ENCODE data around the gene RHBDF1. TPM values are rescaled to one million over a fixed set of nuclear protein-coding genes. Genes with fewer than 3 reads are reported as not detected.
"Not testable (repeated sequence)": the region's sequence is repeated elsewhere in the genome, so short reads cannot be mapped to it uniquely, and the experiment has no call there.

RHBDF1 gene
- total and polyA plus RNA-seq, 3 experiments from 2014 or later, result 0.53 to 0.59 TPM; not detected in 1

- H3K4me3 ChIP-seq (ENCODE audit: low read length), result no peak overlapping the region
- no peaks in the 10 kb centered on the region for H3K27me3 ChIP-seq (ENCODE audit: insufficient read depth, low read length, poor library complexity, severe bottlenecking)
- peak overlapping the region; percentile 43 to 98 (median 62) for H3K4me3 Mint-ChIP-seq
- H3K27ac Mint-ChIP-seq, result peak overlapping the region in 3 of 8 donors; percentile 50 to 66 (median 51)
- peaks cover 15% of the 10 kb centered on the region for H3K4me1 ChIP-seq (ENCODE audit: insufficient read depth, low read length)
- ChIA-PET POLR2A (no interaction called here), CTCF (no interaction called here)
- H3K27me3 Mint-ChIP-seq, result no peaks in the 10 kb centered on the region
- peaks cover 0 to 48% (median 8%) of the 10 kb centered on the region in 3 donors for H3K36me3 Mint-ChIP-seq
- peaks cover 10% of the 10 kb centered on the region for H3K36me3 ChIP-seq (ENCODE audit: insufficient read depth, low read length)
- DNase-seq, result no peak
- H3K9me3 ChIP-seq (ENCODE audit: low read length), result no peaks in the 10 kb centered on the region
- H3K4me1 Mint-ChIP-seq, result peaks cover 33 to 45% (median 34%) of the 10 kb centered on the region in 3 donors
- H3K9me3 Mint-ChIP-seq, result no peaks in the 10 kb centered on the region
- H3K27ac ChIP-seq (ENCODE audit: low read depth, low read length), result no peak overlapping the region
Measured at GRCh38 chr16:50769-51591, 21.5 kb downstream of the RHBDF1 start.

DNA sequence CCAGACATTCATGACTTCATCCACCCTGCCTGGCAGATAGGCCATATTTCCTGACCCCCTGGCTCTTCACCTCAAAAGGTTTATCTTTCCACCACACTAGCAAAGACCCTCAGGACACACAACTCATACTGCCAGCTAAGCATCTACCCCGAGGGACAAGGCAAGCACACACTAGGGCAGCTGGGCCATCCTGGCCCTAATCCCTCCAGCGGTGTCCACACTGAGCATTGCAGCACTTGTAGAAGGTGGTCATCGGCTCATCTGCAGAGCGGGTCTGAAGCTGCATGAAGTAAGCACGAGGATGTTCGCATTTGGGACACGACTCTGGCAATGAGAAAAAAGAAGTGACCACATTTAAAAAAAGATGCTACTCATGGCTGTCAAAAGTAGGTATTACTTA lies 25.2 kb downstream of the RHBDF1 start:
- peaks cover 13% of the 10 kb centered on the region for H3K4me1 ChIP-seq (ENCODE audit: insufficient read depth, low read length)
- Mint-ChIP-seq H3K36me3 (peaks cover 0 to 70% (median 20%) of the 10 kb centered on the region in 3 donors), H3K4me1 (peaks cover 28 to 38% (median 35%) of the 10 kb centered on the region in 3 donors), H3K4me3 (no peak overlapping the region), H3K27ac (peak overlapping the region in 1 of 8 donors; percentile 63), H3K9me3 (no peaks in the 10 kb centered on the region), H3K27me3 (no peaks in the 10 kb centered on the region)
- no peaks in the 10 kb centered on the region for H3K9me3 ChIP-seq (ENCODE audit: low read length)
- H3K27me3 ChIP-seq (ENCODE audit: insufficient read depth, low read length, poor library complexity, severe bottlenecking), result no peaks in the 10 kb centered on the region
- ChIA-PET POLR2A (no interaction called here), CTCF (no interaction called here)
- no peak overlapping the region for H3K27ac ChIP-seq (ENCODE audit: low read depth, low read length)
- H3K4me3 ChIP-seq (ENCODE audit: low read length), result no peak overlapping the region
- H3K36me3 ChIP-seq (ENCODE audit: insufficient read depth, low read length), result peaks cover 22% of the 10 kb centered on the region
- DNase-seq, result no peak

GRCh38 chr16:46510-46909 lies 25.9 kb downstream of the RHBDF1 start:
- H3K27me3 ChIP-seq (ENCODE audit: insufficient read depth, low read length, poor library complexity, severe bottlenecking); H3K4me1 ChIP-seq (ENCODE audit: insufficient read depth, low read length); H3K9me3 Mint-ChIP-seq; H3K4me3 ChIP-seq (ENCODE audit: low read length); H3K27me3 Mint-ChIP-seq; H3K9me3 ChIP-seq (ENCODE audit: low read length); POLR2A ChIA-PET; H3K4me3 Mint-ChIP-seq; H3K27ac Mint-ChIP-seq; H3K27ac ChIP-seq (ENCODE audit: low read depth, low read length); DNase-seq: not testable (repeated sequence)
- peaks cover 32 to 38% (median 36%) of the 10 kb centered on the region in 3 donors for H3K4me1 Mint-ChIP-seq
- CTCF ChIA-PET, result interaction anchor here (1.1 kb wide), 1 partner anchor 19 kb away, joined by 4 read pairs; no protein-coding TSS in a partner anchor
- peaks cover 0 to 75% (median 20%) of the 10 kb centered on the region in 3 donors for H3K36me3 Mint-ChIP-seq
- peaks cover 22% of the 10 kb centered on the region for H3K36me3 ChIP-seq (ENCODE audit: insufficient read depth, low read length)

- DNase-seq, result no peak
- no peak overlapping the region for H3K27ac Mint-ChIP-seq
- H3K27me3 ChIP-seq (ENCODE audit: insufficient read depth, low read length, poor library complexity, severe bottlenecking), result no peaks in the 10 kb centered on the region
- H3K27me3 Mint-ChIP-seq, result no peaks in the 10 kb centered on the region
- H3K36me3 ChIP-seq (ENCODE audit: insufficient read depth, low read length), result peaks cover 22% of the 10 kb centered on the region
- H3K4me3 ChIP-seq (ENCODE audit: low read length), result no peak overlapping the region
- CTCF ChIA-PET, result interaction anchor here (1.1 kb wide), 1 partner anchor 52 kb away, joined by 3 read pairs; no protein-coding TSS in a partner anchor
- no peaks in the 10 kb centered on the region for H3K9me3 Mint-ChIP-seq
- peaks cover 27 to 28% (median 28%) of the 10 kb centered on the region in 3 donors for H3K4me1 Mint-ChIP-seq
- H3K36me3 Mint-ChIP-seq, result peaks cover 0 to 67% (median 20%) of the 10 kb centered on the region in 3 donors
- POLR2A ChIA-PET, result no interaction called here
- H3K27ac ChIP-seq (ENCODE audit: low read depth, low read length), result no peak overlapping the region
- H3K4me3 Mint-ChIP-seq, result peak overlapping the region in 1 of 7 donors; percentile 40
- no peaks in the 10 kb centered on the region for H3K9me3 ChIP-seq (ENCODE audit: low read length)
- no peaks in the 10 kb centered on the region for H3K4me1 ChIP-seq (ENCODE audit: insufficient read depth, low read length)
Measured at GRCh38 chr16:45454-45853, 27.0 kb downstream of the RHBDF1 start.

- DNase-seq, result no peak
- Histone ChIP-seq H3K4me3 (ENCODE audit: low read length) (no peak overlapping the region), H3K36me3 (ENCODE audit: insufficient read depth, low read length) (peaks cover 22% of the 10 kb centered on the region), H3K9me3 (ENCODE audit: low read length) (no peaks in the 10 kb centered on the region), H3K27me3 (ENCODE audit: insufficient read depth, low read length, poor library complexity, severe bottlenecking) (no peaks in the 10 kb centered on the region), H3K27ac (ENCODE audit: low read depth, low read length) (no peak overlapping the region), H3K4me1 (ENCODE audit: insufficient read depth, low read length) (no peaks in the 10 kb centered on the region)
- Mint-ChIP-seq H3K4me1 (peaks cover 25 to 33% (median 29%) of the 10 kb centered on the region in 3 donors), H3K9me3 (no peaks in the 10 kb centered on the region), H3K27me3 (no peaks in the 10 kb centered on the region), H3K36me3 (peaks cover 0 to 63% (median 17%) of the 10 kb centered on the region in 3 donors), H3K27ac (peak overlapping the region in 1 of 8 donors; percentile 11), H3K4me3 (no peak overlapping the region)
- CTCF ChIA-PET, result interaction anchor here (0.7 to 1.1 kb wide), 2 partner anchors 52 to 962 kb away, joined by 3 to 4 read pairs; no protein-coding TSS in a partner anchor
- POLR2A ChIA-PET, result interaction anchor here (0.6 kb wide), 1 partner anchor 9 kb away, joined by 3 read pairs; the partner anchor contains the start of genes POLR3K and SNRNP25
Measured at GRCh38 chr16:44655-45054, 27.8 kb downstream of the RHBDF1 start.

DNA sequence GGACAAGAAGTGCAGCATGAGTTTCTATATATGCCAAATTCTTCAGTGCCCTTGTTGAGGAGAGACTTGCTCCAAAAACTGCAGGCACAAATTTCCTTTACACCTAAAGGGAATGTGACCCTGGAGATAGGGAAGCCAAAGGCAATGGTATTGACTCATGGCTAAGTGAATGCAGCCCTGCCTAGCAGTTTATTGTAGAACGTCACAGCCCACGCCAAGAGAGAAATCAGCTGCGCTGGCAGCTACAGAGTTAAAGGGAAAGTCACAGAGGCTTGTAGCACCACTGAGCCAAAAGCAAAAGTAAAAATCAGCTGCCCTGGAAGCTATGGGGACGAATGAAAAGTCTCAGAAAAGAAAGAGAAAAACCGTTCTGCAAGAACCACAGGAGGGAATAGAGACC lies 29.1 kb downstream of the RHBDF1 start:
- no peak for DNase-seq
- H3K4me1 ChIP-seq (ENCODE audit: insufficient read depth, low read length), result peaks cover 12% of the 10 kb centered on the region
- H3K9me3 ChIP-seq (ENCODE audit: low read length), result no peaks in the 10 kb centered on the region
- no peaks in the 10 kb centered on the region for H3K27me3 ChIP-seq (ENCODE audit: insufficient read depth, low read length, poor library complexity, severe bottlenecking)
- CTCF ChIA-PET, result interaction anchor here (1.0 kb wide), 1 partner anchor 53 kb away, joined by 3 read pairs; no protein-coding TSS in a partner anchor
- H3K27me3 Mint-ChIP-seq, result no peaks in the 10 kb centered on the region
- H3K4me3 Mint-ChIP-seq, result no peak overlapping the region
- peaks cover 22% of the 10 kb centered on the region for H3K36me3 ChIP-seq (ENCODE audit: insufficient read depth, low read length)
- H3K9me3 Mint-ChIP-seq, result no peaks in the 10 kb centered on the region
- H3K4me1 Mint-ChIP-seq, result peaks cover 37 to 47% (median 42%) of the 10 kb centered on the region in 3 donors
- H3K36me3 Mint-ChIP-seq, result peaks cover 0 to 61% (median 17%) of the 10 kb centered on the region in 3 donors
- H3K27ac ChIP-seq (ENCODE audit: low read depth, low read length), result no peak overlapping the region
- no peak overlapping the region for H3K4me3 ChIP-seq (ENCODE audit: low read length)
- POLR2A ChIA-PET, result no interaction called here
- peak overlapping the region in 1 of 8 donors; percentile 31 for H3K27ac Mint-ChIP-seq

- H3K4me1 ChIP-seq (ENCODE audit: insufficient read depth, low read length), result peaks cover 12% of the 10 kb centered on the region
- H3K27me3 ChIP-seq (ENCODE audit: insufficient read depth, low read length, poor library complexity, severe bottlenecking), result no peaks in the 10 kb centered on the region
- Mint-ChIP-seq H3K27ac (peak overlapping the region in 5 of 8 donors; percentile 23 to 88 (median 47)), H3K9me3 (no peaks in the 10 kb centered on the region), H3K4me3 (no peak overlapping the region), H3K36me3 (peaks cover 0 to 58% (median 17%) of the 10 kb centered on the region in 3 donors), H3K4me1 (peaks cover 35 to 51% (median 45%) of the 10 kb centered on the region in 3 donors), H3K27me3 (no peaks in the 10 kb centered on the region)
- no peak overlapping the region for H3K27ac ChIP-seq (ENCODE audit: low read depth, low read length)
- ChIA-PET POLR2A (no interaction called here), CTCF (no interaction called here)
- H3K36me3 ChIP-seq (ENCODE audit: insufficient read depth, low read length), result peaks cover 22% of the 10 kb centered on the region
- no peaks in the 10 kb centered on the region for H3K9me3 ChIP-seq (ENCODE audit: low read length)
- DNase-seq, result no peak
- H3K4me3 ChIP-seq (ENCODE audit: low read length), result no peak overlapping the region
Measured at GRCh38 chr16:42691-43090, 29.7 kb downstream of the RHBDF1 start.

- peaks cover 12% of the 10 kb centered on the region for H3K4me1 ChIP-seq (ENCODE audit: insufficient read depth, low read length)
- no peaks in the 10 kb centered on the region for H3K9me3 ChIP-seq (ENCODE audit: low read length)
- H3K27ac ChIP-seq (ENCODE audit: low read depth, low read length), result no peak overlapping the region
- H3K27ac Mint-ChIP-seq, result peak overlapping the region in 5 of 8 donors; percentile 1 to 80 (median 69)
- no peaks in the 10 kb centered on the region for H3K27me3 Mint-ChIP-seq
- peaks cover 33 to 51% (median 42%) of the 10 kb centered on the region in 3 donors for H3K4me1 Mint-ChIP-seq
- H3K4me3 ChIP-seq (ENCODE audit: low read length), result no peak overlapping the region
- H3K36me3 Mint-ChIP-seq, result peaks cover 0 to 53% (median 14%) of the 10 kb centered on the region in 3 donors
- POLR2A ChIA-PET, result no interaction called here
- DNase-seq, result no peak
- H3K27me3 ChIP-seq (ENCODE audit: insufficient read depth, low read length, poor library complexity, severe bottlenecking), result no peaks in the 10 kb centered on the region
- H3K36me3 ChIP-seq (ENCODE audit: insufficient read depth, low read length), result peaks cover 18% of the 10 kb centered on the region
- CTCF ChIA-PET, result interaction anchor here (0.8 kb wide), 1 partner anchor 24 kb away, joined by 3 read pairs; no protein-coding TSS in a partner anchor
- no peaks in the 10 kb centered on the region for H3K9me3 Mint-ChIP-seq
- H3K4me3 Mint-ChIP-seq, result no peak overlapping the region
Measured at GRCh38 chr16:42069-42457, 30.4 kb downstream of the RHBDF1 start.

All from CD8-positive, alpha-beta memory T cell (primary cell).